HG03571 (cell line): ENCODE measurements around the gene CCR9.
A peak's percentile ranks its signal among the peaks of the same experiment; 100 is the strongest.
"Not testable (repeated sequence)": the region's sequence is repeated elsewhere in the genome, so short reads cannot be mapped to it uniquely, and the experiment has no call there.

ENCODE experiments used
- ATAC-seq: cut with Tn5 transposase; IDR thresholded peaks from one replicate; pipeline ENCODE4 v1.9.1; 2021; ENCODE audit not compliant: unreplicated experiment

Gene CCR9

GRCh38 chr3:45885979-45886705 is at the start of gene CCR9:
Gene CCR9, plus strand, starts transcription at chr3:45886543. Its CDS starts 8,391 bp downstream, at chr3:45894934.
- ATAC-seq, result no peak

- no peak for ATAC-seq
Measured at GRCh38 chr3:45838466-45838865, 47.9 kb upstream of the CCR9 start.

DNA sequence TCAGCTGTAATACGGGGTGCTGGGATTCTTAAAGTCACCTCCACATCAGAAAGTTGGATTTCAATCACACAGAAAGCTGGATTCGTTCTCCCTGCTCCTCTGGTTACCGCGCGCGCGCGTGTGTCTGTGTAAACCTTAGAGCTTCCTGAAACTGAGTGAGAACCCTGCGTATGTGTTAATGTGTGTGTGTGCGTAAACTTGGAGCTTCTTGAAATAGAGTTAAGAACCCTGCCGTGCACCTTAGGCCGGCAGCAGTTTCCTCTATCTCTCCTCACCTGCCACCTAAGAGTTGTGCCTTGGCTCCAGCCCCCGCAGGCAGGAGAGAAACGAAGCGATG is 45.0 kb upstream of the CCR9 start:
- no peak for ATAC-seq

DNA sequence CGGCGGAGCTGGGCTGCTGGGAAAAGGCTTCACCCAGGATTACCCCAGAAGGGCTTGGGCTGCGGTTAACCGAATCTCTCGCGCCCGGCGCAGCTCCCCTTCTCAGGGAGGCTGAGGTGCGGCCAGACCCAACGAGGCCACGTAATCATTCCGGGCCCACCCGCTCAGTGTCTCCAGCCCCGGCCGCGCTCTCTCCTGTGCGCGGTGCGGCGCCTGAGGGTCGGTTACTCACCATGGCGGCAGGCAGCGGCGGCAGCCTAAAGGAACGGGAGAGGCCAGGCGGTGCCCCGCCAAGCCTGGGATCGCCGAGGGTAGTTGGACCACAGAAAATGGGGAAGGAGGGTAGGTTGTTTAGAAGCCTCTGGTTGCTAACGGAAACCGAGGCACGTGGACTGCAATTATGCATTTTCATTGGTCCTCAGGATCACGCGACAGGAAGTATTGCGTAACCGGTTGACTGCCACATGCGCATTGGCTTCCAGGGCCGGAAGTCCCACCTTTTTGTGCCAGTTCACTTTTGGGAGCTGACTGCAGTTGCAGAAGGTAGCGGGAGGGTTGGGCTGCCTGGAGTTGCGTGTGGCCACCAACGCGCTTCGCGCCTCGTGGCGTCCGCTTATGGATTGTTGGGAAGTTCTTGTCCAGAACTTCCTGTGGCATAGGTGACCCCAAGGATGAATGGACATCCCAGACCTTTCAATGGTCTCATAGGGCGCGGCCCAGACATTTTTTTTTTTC is 44.4 kb upstream of the CCR9 start, which contains the start of gene LZTFL1:
Gene LZTFL1 (minus strand): TSS at position 363 of the 735 bp plus-strand sequence. CDS start 128 bp downstream, at position 235.
- ATAC-seq, result peak; percentile 74

DNA sequence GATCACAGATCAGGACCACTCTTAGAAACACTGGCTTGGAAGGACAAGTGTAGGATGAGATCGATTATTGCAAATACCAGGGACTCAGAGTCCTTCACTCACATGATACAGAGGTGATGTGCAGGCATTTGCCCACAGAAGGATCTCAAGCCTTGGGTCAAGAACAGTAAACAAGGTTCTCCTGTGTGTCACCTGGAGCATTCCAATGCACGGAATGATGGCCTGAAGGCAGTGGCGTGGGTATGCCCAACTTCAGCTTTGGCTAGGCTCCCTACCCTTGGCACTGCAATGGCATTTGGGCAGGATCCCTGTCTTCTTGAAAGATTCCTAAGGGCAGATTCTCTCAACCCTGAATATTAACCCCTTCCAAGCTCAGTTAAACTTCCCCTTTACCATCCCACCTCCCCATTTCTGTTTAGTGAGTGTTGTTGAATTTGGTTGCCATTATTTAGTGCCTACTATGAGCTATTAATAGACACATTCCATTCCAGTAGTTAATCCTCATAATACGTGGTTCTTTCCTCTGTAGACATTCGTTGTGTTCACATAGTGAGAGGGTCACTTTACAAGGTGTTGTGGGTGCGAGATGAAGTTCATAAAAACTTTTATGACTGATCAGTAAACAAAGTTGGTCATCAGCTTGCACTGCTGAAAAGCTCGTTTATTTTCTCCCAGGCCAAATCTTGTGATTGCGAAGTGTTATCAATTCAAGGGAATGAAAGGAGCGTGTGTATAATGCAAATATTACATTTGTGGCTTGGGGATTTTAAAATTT is 43.3 kb upstream of the CCR9 start:
- no peak for ATAC-seq

GRCh38 chr3:45844616-45845015 is 41.7 kb upstream of the CCR9 start:
- ATAC-seq, result no peak

GRCh38 chr3:45848392-45848791 is 38.0 kb upstream of the CCR9 start:
- no peak for ATAC-seq

DNA sequence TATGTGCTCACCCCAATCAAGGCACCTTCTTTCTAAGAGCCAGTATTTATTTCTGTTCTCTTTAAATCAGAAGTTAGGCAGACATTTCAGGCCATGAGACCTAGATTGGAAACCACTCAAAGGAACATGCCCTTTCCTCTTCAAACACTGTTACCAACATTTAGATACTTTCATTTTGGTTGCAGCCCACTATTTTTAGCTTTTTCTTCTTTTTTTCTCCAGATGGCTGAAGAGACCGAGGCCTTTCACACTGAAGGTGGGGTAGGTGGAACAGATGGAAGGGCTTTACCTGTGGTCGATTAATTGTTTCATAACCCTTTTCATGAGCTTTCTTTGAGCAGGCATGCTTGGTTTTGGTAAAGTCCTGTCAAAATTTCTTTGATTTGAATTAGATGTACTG is 33.5 kb upstream of the CCR9 start:
- no peak for ATAC-seq

- not testable (repeated sequence) for ATAC-seq
Measured at GRCh38 chr3:45856323-45856722, 30.0 kb upstream of the CCR9 start.

- not testable (repeated sequence) for ATAC-seq
Measured at GRCh38 chr3:45857024-45857423, 29.3 kb upstream of the CCR9 start.

DNA sequence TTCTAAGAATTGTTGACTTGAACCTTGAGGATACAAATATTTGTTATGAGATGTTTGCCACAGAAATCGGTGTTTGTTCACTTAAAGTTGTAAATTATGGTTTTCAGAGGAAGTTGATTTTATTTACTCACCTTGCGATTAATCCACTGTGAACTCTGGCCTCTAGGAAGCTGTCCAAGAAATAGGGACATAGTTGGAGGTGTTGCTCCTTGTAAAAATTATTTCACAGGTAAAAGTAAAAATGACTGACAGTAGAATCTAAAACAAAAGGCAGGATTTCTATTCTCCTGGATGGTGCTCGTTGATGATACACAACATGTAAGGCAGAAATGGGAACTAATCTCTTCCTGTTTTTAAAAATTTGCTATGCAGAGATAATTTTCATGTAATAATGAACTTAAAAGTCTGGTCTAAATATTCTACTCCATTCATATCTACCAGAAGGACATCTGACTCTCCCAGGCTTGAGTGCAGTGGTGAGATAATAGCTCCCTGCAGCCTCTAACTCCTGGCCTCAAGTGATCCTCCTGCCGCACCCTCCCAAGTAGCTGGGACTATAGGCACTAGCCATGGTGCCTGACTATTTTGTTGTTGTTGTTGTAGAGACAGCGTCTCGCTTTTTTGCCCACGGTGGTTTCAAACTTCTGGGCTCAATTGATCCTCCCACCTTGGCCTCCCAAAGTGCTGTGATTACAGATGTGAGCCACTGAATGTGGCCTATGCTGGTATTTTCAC is 27.4 kb upstream of the CCR9 start:
- no peak for ATAC-seq

GRCh38 chr3:45860481-45860880 is 25.9 kb upstream of the CCR9 start:
- ATAC-seq, result no peak

DNA sequence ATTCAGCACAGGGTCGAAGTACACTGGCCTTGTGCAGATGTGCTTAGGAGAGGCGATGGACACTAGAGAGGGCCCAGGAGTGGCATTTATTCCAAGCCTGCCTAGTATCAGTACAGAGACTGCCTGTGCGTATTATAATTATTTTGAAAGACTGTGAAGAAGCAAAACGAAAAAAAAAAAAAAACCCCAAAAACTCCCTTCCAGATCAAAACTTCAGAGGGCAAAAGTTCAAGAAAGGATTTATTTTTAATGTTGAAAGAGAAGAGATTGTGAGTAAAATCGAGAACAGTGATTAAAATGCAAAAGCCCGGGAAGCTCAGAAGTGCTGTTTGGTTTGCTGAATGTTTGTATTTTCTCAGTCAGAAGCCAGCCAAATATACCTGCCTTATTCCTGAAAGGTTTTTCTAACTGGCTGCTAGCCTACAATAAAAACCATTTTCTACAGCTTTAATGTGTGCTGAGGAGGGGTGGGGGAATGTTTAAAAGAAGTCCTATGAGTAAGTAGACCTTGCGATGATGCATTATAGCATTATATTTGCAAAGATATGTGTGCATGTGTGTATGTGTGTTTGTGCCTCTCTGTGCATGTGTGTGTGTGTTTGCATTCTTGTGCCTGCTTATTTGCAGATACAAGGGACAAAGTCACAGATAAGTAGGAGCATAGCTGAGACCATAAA is 25.2 kb upstream of the CCR9 start:
- peak; percentile 42 for ATAC-seq

GRCh38 chr3:45864760-45865519 is 21.4 kb upstream of the CCR9 start:
- ATAC-seq, result peak; percentile 66

- ATAC-seq, result no peak
Measured at GRCh38 chr3:45865563-45865962, 20.8 kb upstream of the CCR9 start.

DNA sequence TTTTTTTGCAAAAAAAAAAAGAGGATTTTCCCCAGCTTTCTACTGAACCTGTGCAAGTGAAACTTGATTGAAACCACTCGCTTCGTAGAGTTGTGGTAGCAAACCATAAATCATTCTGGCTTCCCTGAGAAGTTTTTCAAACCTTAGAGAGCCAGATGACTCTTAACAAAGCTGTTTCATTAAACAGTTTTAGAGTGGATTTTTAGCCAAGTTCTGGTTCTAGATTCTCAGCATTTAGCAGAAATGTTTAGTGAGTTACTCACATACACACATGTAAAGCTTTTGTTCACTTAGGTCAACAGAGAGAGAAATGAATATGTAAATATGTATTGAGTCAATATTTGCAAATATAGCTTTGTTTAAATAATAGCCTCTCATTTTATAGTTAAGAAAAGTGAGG is 18.1 kb upstream of the CCR9 start:
- no peak for ATAC-seq

DNA sequence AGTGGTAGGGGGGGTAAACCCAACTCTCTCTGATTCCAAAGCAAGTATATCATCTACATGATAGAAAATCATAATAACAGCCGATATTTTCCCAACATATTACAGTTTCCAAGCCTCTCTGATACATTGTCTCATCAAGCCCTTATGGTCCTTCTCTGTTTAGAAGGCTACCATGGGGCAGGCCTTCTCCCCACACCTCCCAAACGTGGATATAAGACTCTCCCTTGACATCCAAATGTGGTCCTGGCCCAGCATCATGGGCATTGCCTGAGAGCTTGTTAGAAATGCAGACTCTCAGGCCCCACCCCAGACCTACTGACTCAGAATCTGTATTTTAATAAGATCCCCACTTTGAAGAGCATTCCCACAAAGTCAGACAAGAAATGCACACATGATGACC is 17.7 kb upstream of the CCR9 start:
- ATAC-seq, result no peak

- ATAC-seq, result no peak
Measured at GRCh38 chr3:45869638-45870037, 16.7 kb upstream of the CCR9 start.

- no peak for ATAC-seq
Measured at GRCh38 chr3:45870099-45870498, 16.2 kb upstream of the CCR9 start.

DNA sequence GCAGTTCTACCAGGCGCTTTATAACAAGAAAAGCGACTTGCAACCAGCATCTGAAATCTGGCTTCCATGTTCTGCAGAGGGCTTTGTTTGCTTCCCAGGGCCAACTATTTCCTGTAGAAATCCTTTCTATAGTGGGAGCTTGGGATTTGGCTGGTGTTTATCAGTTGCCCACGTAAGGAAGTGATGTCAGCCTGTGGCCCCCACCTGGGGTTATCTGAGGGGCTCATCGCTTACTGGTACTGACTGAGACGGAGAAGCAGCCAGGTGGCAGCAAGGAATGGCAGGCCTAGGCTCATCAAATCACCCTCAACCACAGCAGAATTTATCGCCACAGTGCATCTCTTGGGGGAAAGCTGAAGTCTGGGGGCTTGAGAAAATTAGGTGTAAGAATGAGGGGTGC is 14.6 kb upstream of the CCR9 start:
- ATAC-seq, result no peak
